Measurements from ENCODE around the gene SETBP1.

DNA sequence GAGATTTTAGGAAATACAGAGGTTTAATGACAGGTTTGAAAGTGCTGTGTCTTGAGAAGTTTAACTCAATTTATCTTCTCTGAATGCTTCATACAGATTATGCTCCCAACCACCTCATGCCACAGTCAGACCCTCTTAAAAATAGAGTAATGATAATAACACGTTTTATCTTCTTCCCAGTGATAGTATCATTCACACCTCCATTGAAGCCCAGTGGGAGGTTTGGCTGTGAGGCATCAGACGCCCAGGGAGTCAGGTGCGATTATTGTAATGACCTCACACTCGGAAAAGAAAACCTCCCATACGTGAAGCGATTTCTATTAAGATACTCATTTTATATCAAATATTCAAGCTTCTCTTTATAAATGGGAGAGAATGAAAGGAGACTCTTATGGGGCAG, 366.3 kb downstream of the SETBP1 start:
- TF ChIP-seq, protein P1, sequence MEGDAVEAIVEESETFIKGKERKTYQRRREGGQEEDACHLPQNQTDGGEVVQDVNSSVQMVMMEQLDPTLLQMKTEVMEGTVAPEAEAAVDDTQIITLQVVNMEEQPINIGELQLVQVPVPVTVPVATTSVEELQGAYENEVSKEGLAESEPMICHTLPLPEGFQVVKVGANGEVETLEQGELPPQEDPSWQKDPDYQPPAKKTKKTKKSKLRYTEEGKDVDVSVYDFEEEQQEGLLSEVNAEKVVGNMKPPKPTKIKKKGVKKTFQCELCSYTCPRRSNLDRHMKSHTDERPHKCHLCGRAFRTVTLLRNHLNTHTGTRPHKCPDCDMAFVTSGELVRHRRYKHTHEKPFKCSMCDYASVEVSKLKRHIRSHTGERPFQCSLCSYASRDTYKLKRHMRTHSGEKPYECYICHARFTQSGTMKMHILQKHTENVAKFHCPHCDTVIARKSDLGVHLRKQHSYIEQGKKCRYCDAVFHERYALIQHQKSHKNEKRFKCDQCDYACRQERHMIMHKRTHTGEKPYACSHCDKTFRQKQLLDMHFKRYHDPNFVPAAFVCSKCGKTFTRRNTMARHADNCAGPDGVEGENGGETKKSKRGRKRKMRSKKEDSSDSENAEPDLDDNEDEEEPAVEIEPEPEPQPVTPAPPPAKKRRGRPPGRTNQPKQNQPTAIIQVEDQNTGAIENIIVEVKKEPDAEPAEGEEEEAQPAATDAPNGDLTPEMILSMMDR (IDR thresholded peaks at IDR 0.05; ENCODE audit: insufficient read depth, low read depth, low read length), result no peak
- TF ChIP-seq EZH2 (IDR thresholded peaks at IDR 0.05; ENCODE audit: insufficient read depth, low read length), result no peak

Data from astrocyte (in vitro differentiated cells and primary cell).